CD14-positive monocyte (primary cell): ENCODE data around the gene OR12D2. TPM values are rescaled to one million over a fixed set of nuclear protein-coding genes. Genes with fewer than 3 reads are reported as not detected.

ENCODE experiments used
- DNase-seq, 3 donors: peaks; one replicate each; pipeline ENCODE4 v3.0.0-alpha.2; 2011 to 2022
- H2AFZ ChIP-seq: 2 replicates; pipeline ENCODE4 v1.6.0; 2012; ENCODE audit warnings: mild to moderate bottlenecking, low read depth, low read length, inconsistent platforms; ENCODE audit not compliant: insufficient read depth, poor library complexity, severe bottlenecking
- H3K27ac ChIP-seq, 2 donors: 1 replicate in 1 of 2; 2 replicates in 1 of 2; pipeline ENCODE4 v1.5.1; 2012 to 2013; ENCODE audit warnings: low read length in 2 of 2, control low read depth in 1 of 2, inconsistent platforms in 1 of 2, low read depth in 1 of 2, mild to moderate bottlenecking in 1 of 2
- H3K27me3 ChIP-seq, 2 donors: one replicate each; pipeline versions ENCODE4 v1.6.0 to v1.6.1; 2011 to 2013; ENCODE audit warnings: low read length in 2 of 2; ENCODE audit not compliant: control insufficient read depth in 2 of 2, insufficient read depth in 2 of 2
- H3K36me3 ChIP-seq, 2 donors: replicated peaks in 1 of 2; 1 replicate in 1 of 2; 2 replicates in 1 of 2; pipeline versions ENCODE4 v1.5.1 to v1.6.1; 2012 to 2013; ENCODE audit warnings: low read length in 2 of 2, control low read depth in 1 of 2, inconsistent platforms in 1 of 2, mild to moderate bottlenecking in 1 of 2; ENCODE audit not compliant: insufficient read depth in 2 of 2, control insufficient read depth in 1 of 2
- H3K4me1 ChIP-seq, 2 donors: 1 replicate in 1 of 2; 2 replicates in 1 of 2; pipeline versions ENCODE4 v1.5.1 to v1.6.1; 2012 to 2013; ENCODE audit warnings: low read length in 2 of 2, control low read depth in 1 of 2, inconsistent platforms in 1 of 2, mild to moderate bottlenecking in 1 of 2, moderate library complexity in 1 of 2; ENCODE audit not compliant: insufficient read depth in 2 of 2, control insufficient read depth in 1 of 2
- H3K4me2 ChIP-seq: replicated peaks from 2 replicates; pipeline ENCODE3; 2012; ENCODE audit warnings: low read length, moderate library complexity, mild to moderate bottlenecking; ENCODE audit not compliant: poor library complexity, severe bottlenecking; ENCODE audit errors: extremely low read depth
- H3K4me3 ChIP-seq, 3 experiments: fragments of 200-600 bp in 1 of 3; sonication (generic) in 1 of 3; replicated peaks in 1 of 3; 1 replicate in 2 of 3; 2 replicates in 1 of 3; pipeline ENCODE4 v1.5.1; 2011 to 2013; ENCODE audit warnings: low read length in 3 of 3, mild to moderate bottlenecking in 3 of 3, control low read depth in 2 of 3, low read depth in 2 of 3, inconsistent platforms in 1 of 3, moderate library complexity in 1 of 3
- H3K79me2 ChIP-seq: 2 replicates; pipeline ENCODE4 v1.6.0; 2012; ENCODE audit warnings: mild to moderate bottlenecking, control low read depth, inconsistent platforms, low read length, moderate library complexity; ENCODE audit not compliant: insufficient read depth
- H3K9ac ChIP-seq: 2 replicates; pipeline ENCODE4 v1.6.0; 2017; ENCODE audit warnings: low read length, mild to moderate bottlenecking; ENCODE audit not compliant: insufficient read depth, poor library complexity, severe bottlenecking
- H3K9me3 ChIP-seq, 2 donors: replicated peaks in 1 of 2; 1 replicate in 1 of 2; 2 replicates in 1 of 2; pipeline versions ENCODE4 v1.5.1 to v1.6.1; 2012 to 2013; ENCODE audit warnings: low read length in 2 of 2, control low read depth in 1 of 2; ENCODE audit not compliant: control insufficient read depth in 1 of 2, insufficient read depth in 1 of 2
- H4K20me1 ChIP-seq: 2 replicates; pipeline ENCODE4 v1.6.0; 2012; ENCODE audit warnings: mild to moderate bottlenecking, low read length, control low read depth, moderate library complexity; ENCODE audit not compliant: insufficient read depth
- H3K27ac Mint-ChIP-seq, 7 donors: one replicate each; pipeline ENCODE4 v1.8.0; 2020; ENCODE audit warnings: mild to moderate bottlenecking in 7 of 7, mixed read lengths in 7 of 7, moderate library complexity in 6 of 7, inconsistent platforms in 2 of 7
- H3K27me3 Mint-ChIP-seq, 3 donors: one replicate each; pipeline ENCODE4 v1.8.0; 2021 to 2022; ENCODE audit warnings: low read depth in 3 of 3, mild to moderate bottlenecking in 3 of 3, mixed read lengths in 3 of 3, moderate library complexity in 3 of 3, inconsistent platforms in 1 of 3
- H3K36me3 Mint-ChIP-seq, 2 donors: one replicate each; pipeline ENCODE4 v1.8.0; 2020; ENCODE audit warnings: mixed read lengths in 2 of 2, inconsistent platforms in 1 of 2, mild to moderate bottlenecking in 1 of 2
- H3K4me1 Mint-ChIP-seq: one replicate; pipeline ENCODE4 v1.8.0; 2020; ENCODE audit warnings: mild to moderate bottlenecking, mixed read lengths
- H3K4me3 Mint-ChIP-seq, 2 donors: one replicate each; pipeline ENCODE4 v1.8.0; 2020; ENCODE audit warnings: mild to moderate bottlenecking in 2 of 2, mixed read lengths in 2 of 2, moderate library complexity in 1 of 2
- H3K9me3 Mint-ChIP-seq, 7 donors: one replicate each; pipeline ENCODE4 v1.8.0; 2020 to 2022; ENCODE audit warnings: mixed read lengths in 7 of 7, mild to moderate bottlenecking in 6 of 7, moderate library complexity in 6 of 7, inconsistent platforms in 2 of 7
- WGBS: methylation state at CpG from one replicate; pipeline ENCODE4 v1.1.5; 2013; ENCODE audit warnings: missing lambda C conversion rate; ENCODE audit not compliant: insufficient coverage; 5-methylcytosine and 5-hydroxymethylcytosine counted together
- intact Hi-C, 2 donors: fragments of 100-400 bp; cut with micrococcal nuclease; formaldehyde crosslinking; loops; one replicate each; pipeline versions ENCODE4 v1.15.0 to v1.15.1; 2023
- polyA plus RNA-seq, 3 donors: library from polyadenylated mRNA; depleted of rRNA in 1 of 3; unstranded in 2 of 3; stranded (reverse) in 1 of 3; fragments of 300-500 nt in 2 of 3; fragments of >200 nt in 1 of 3; fragmentation: Illumina TruSeq in 2 of 3; gene quantifications; 1 replicate in 2 of 3; 2 replicates in 1 of 3; pipeline ENCODE4 v1.2.3, GENCODE V29; 2012 to 2021
- TF ChIP-seq, protein P1 (sequence below): fragments of 200-600 bp; IDR thresholded peaks from one replicate; pipeline ENCODE4 v1.8.0; 2022; ENCODE audit warnings: antibody characterized with exemption, mild to moderate bottlenecking

Gene OR12D2
- polyA plus RNA-seq, 3 donors: not detected

DNA sequence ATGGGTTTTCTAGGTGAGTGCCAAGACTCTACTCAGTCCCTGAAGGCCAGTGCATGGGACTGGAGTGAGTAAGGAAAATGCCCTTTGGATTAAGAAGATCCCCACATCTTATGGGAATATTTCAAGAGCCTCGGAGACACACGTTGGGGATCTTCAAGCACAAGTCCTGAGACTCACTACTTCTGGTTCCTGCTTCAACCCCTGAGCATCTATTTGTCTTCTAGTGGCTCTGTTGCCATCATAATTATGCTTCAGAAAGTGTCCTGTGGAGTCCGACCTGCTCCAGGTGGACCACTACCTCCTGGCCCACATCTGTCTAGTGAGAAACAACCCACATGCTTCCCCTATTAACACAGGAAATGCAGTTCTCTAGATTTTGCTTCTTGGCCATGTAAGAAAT, 26.7 kb upstream of the OR12D2 start, which contains the start of gene OR5V1:
OR5V1 (minus strand) TSS at position 101 of the 400 bp plus-strand sequence. CDS start 12,670 bp downstream, outside the sequence.
- Histone ChIP-seq H3K4me3 (no peak within 1 kb of the TSS), H3K27me3 (no peaks in the 10 kb centered on the region), H4K20me1 (no peaks in the 10 kb centered on the region), H3K79me2 (no peaks in the 10 kb centered on the region), H3K4me1 (no peaks in the 10 kb centered on the region), H3K9me3 (no peaks in the 10 kb centered on the region), H3K4me2 (no peak within 1 kb of the TSS), H3K9ac (no peak within 1 kb of the TSS), H2AFZ (no peak within 1 kb of the TSS), H3K36me3 (no peaks in the 10 kb centered on the region), H3K27ac (no peak within 1 kb of the TSS)
- H3K4me1 Mint-ChIP-seq: no peaks in the 10 kb centered on the region
- no peak within 1 kb of the TSS for H3K27ac Mint-ChIP-seq
- no peaks in the 10 kb centered on the region for H3K36me3 Mint-ChIP-seq
- WGBS: 100% methylated on average over 3 of the region's 3 CpGs
- DNase-seq: no peak
- peaks cover 0 to 3% (median 3%) of the 10 kb centered on the region in 3 donors for H3K27me3 Mint-ChIP-seq
- peaks cover 0 to 3% (median 0%) of the 10 kb centered on the region in 7 donors for H3K9me3 Mint-ChIP-seq
- TF ChIP-seq, protein P1, sequence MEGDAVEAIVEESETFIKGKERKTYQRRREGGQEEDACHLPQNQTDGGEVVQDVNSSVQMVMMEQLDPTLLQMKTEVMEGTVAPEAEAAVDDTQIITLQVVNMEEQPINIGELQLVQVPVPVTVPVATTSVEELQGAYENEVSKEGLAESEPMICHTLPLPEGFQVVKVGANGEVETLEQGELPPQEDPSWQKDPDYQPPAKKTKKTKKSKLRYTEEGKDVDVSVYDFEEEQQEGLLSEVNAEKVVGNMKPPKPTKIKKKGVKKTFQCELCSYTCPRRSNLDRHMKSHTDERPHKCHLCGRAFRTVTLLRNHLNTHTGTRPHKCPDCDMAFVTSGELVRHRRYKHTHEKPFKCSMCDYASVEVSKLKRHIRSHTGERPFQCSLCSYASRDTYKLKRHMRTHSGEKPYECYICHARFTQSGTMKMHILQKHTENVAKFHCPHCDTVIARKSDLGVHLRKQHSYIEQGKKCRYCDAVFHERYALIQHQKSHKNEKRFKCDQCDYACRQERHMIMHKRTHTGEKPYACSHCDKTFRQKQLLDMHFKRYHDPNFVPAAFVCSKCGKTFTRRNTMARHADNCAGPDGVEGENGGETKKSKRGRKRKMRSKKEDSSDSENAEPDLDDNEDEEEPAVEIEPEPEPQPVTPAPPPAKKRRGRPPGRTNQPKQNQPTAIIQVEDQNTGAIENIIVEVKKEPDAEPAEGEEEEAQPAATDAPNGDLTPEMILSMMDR: no peak
- no peak within 1 kb of the TSS for H3K4me3 Mint-ChIP-seq
- intact Hi-C loops: no loop called here

- Histone ChIP-seq H3K36me3 (no peaks in the 10 kb centered on the region), H3K9me3 (no peaks in the 10 kb centered on the region), H3K27me3 (no peaks in the 10 kb centered on the region), H3K4me3 (no peak within 1 kb of the TSS), H3K9ac (no peak within 1 kb of the TSS), H3K4me2 (no peak within 1 kb of the TSS), H3K4me1 (no peaks in the 10 kb centered on the region), H3K79me2 (no peaks in the 10 kb centered on the region), H4K20me1 (no peaks in the 10 kb centered on the region), H2AFZ (no peak within 1 kb of the TSS), H3K27ac (no peak within 1 kb of the TSS)
- TF ChIP-seq, protein P1: no peak
- intact Hi-C loops: no loop called here
- Mint-ChIP-seq H3K27me3 (peaks cover 0 to 4% (median 2%) of the 10 kb centered on the region in 3 donors), H3K36me3 (no peaks in the 10 kb centered on the region), H3K9me3 (no peaks in the 10 kb centered on the region), H3K4me1 (no peaks in the 10 kb centered on the region), H3K27ac (no peak within 1 kb of the TSS), H3K4me3 (no peak within 1 kb of the TSS)
- no peak for DNase-seq
- no CpG with 5 or more reads among the region's 1 CpG for WGBS
These were observed 20.2 kb upstream of the OR12D2 start, which contains the start of gene OR12D3 for GRCh38 chr6:29375191-29375590. Gene OR12D3 (minus strand): TSS chr6:29375291. CDS start chr6:29375287, 4 bp downstream.
